ENCODE results near the gene GADD45GIP1. TPM values are rescaled to one million over a fixed set of nuclear protein-coding genes. Genes with fewer than 3 reads are reported as not detected.

GADD45GIP1 gene
- total RNA-seq, 4 donors from 2014 or later = 25.3 to 48.8 (median 31.7) TPM

DNA sequence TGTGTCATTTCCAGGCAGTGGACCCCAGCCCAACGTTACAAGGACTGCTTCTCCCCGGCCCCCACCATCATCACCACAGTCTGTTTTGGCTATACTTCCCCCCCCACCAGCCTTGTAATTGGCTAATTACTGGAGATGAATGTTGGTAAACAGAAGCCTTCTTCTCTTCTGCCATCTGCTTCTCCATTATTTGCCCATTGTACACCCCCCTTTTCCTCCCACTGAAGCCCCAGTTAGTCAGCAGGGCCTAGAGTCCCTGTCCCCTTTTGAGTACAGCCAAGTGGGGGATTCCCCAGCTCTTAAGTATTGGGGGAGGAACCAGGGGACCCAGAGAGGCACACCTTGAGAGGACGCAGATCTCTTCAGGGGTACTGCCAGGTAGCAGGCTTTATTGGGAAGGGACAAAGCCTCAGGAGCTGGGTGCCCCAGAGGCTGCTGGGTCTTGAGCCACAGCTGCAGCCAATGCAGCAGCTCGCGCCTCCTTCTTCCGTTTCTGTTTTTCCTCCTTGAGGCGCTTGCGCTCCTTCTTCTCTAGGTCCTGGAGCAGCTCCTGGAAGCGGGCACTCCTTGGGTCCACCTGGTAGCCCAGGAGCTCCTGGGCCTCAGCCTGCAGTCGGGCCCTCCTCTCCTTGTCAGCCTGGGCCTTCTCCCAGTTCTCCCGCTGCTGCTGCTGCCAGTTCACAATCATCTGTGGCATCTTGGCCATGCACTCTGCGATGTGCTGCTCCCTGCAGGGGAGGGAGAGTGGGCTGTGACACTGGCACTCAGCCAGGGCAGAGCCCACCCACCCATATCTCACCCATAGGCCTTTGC, 3.0 kb downstream of the GADD45GIP1 start:
- TF ChIP-seq, protein P1, sequence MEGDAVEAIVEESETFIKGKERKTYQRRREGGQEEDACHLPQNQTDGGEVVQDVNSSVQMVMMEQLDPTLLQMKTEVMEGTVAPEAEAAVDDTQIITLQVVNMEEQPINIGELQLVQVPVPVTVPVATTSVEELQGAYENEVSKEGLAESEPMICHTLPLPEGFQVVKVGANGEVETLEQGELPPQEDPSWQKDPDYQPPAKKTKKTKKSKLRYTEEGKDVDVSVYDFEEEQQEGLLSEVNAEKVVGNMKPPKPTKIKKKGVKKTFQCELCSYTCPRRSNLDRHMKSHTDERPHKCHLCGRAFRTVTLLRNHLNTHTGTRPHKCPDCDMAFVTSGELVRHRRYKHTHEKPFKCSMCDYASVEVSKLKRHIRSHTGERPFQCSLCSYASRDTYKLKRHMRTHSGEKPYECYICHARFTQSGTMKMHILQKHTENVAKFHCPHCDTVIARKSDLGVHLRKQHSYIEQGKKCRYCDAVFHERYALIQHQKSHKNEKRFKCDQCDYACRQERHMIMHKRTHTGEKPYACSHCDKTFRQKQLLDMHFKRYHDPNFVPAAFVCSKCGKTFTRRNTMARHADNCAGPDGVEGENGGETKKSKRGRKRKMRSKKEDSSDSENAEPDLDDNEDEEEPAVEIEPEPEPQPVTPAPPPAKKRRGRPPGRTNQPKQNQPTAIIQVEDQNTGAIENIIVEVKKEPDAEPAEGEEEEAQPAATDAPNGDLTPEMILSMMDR (IDR thresholded peaks at IDR 0.05; ENCODE audit: low read depth) = no peak

DNA sequence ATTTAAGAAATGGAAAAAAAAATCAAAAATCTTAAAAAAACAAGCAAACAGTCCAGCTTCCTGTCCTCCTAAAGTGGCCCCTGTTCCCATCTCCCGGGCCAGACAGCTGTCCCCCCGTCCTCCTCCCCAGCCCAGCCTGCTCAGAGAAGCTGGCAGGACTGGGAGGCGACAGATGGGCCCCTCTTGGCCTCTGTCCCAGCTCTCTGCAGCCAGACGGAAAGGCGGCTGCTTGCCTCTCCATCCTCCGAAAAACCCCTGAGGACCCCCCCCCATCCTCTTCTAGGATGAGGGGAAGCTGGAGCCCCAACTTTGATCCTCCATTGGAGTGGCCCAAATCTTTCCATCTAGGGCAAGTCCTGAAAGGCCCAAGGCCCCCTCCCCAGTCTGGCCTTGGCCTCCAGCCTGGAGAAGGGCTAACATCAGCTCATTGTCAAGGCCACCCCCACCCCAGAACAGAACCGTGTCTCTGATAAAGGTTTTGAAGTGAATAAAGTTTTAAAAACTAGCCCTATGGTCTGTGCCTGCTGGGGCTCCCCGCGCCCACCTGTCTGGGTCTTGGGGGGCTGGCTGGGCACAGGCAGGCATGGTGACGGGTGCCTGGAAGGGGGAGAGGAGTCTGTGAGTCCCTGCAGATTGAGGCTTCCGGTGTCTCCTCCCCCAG, 3.8 kb downstream of the GADD45GIP1 start:
- TF ChIP-seq, protein P1 (IDR thresholded peaks at IDR 0.05; ENCODE audit: low read depth) = no peak

DNA sequence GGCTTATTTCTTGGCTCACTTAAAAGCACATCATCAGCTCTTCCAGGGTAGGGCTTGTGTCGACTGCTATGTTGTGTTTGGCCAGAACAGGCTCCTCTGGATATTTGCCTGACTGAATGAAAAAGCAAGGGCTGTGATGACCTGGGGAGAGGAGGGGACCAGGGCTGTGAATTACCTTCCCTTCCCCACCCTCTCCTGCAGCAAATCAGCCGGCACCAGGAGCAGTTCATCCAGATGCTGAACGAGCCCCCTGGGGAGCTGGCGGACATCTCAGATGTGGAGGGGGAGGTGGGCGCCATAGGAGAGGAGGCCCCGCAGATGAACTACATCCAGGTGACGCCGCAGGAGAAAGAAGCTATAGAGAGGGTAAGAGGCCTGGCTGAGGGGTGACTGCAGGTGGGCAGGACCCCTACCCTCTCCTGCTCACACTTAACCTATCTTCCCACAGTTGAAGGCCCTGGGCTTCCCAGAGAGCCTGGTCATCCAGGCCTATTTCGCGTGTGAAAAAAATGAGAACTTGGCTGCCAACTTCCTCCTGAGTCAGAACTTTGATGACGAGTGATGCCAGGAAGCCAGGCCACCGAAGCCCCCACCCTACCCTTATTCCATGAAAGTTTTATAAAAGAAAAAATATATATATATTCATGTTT, 4.4 kb downstream of the GADD45GIP1 start:
- TF ChIP-seq, protein P1 (IDR thresholded peaks at IDR 0.05; ENCODE audit: low read depth) = no peak

DNA sequence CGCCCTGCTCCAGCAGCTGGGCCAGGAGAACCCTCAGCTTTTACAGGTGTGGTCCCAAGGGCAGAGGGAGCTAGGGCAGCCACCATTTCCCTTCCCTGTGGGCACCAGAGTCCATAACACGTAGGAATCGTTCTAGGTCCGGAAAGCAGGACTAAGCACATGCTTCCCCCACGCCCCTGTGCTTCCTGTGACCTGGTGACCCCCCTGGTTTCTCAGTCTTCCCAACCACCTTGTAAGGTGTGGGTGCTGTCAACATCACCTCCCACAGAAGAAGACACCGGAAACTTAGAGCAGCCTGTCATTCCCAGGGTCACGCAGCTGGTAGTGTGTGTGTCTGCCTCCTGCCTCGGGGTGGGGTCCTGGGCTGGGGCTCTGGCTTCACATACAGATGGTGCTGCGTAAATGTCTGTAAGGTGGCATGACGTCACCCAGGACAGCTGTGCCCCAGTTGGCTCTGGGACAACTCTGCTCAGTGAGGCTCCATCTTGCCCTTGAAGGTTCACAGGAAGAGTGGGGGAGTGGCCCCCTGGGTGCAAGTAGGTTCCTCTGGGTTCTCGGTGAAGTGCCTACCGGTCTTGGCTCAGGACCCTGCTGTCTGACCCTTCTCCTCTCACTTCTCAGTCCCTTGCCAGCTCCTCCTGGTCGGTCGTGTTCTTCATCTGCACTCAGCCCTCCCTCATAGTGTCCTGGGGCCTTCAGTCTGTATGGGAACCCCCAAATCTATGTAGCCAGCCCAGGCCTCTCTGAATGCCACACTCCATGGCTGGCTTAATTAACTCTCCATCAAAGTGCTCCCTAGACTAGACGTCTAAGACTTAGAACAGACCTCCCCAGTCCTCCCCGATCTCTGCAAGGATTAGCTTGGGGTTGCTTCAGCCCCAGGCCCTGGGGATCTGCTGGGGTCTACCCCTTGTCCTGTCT, 7.4 kb downstream of the GADD45GIP1 start:
- TF ChIP-seq, protein P1 (IDR thresholded peaks at IDR 0.05; ENCODE audit: low read depth) = no peak

DNA sequence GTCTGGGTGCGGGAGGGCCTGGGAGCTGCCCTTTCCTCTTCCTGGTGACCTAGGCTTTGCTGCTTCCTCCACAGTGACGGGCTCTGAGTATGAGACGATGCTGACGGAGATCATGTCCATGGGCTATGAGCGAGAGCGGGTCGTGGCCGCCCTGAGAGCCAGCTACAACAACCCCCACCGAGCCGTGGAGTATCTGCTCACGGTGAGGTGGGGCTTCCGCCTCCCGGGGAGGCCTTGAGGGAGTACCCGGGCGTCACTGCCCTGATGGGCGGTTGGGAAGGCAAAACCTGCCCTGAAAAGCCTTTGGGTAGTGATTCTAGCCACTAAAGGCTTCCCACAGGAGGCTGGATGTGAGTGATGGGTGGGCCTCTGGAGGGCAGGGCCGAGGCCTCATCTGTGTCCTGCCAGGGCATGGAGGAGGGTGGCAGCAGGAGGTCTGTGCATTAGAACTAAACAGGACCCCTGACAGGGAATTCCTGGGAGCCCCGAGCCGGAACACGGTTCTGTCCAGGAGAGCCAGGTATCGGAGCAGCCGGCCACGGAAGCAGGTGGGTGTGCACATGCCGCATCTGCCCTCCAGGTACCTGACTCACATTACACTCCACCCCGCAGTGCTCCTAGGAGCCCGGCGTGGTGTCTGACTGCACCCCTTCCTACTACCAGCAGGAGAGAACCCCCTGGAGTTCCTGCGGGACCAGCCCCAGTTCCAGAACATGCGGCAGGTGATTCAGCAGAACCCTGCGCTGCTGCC, 8.2 kb downstream of the GADD45GIP1 start:
- TF ChIP-seq, protein P1 (IDR thresholded peaks at IDR 0.05; ENCODE audit: low read depth) = no peak

DNA sequence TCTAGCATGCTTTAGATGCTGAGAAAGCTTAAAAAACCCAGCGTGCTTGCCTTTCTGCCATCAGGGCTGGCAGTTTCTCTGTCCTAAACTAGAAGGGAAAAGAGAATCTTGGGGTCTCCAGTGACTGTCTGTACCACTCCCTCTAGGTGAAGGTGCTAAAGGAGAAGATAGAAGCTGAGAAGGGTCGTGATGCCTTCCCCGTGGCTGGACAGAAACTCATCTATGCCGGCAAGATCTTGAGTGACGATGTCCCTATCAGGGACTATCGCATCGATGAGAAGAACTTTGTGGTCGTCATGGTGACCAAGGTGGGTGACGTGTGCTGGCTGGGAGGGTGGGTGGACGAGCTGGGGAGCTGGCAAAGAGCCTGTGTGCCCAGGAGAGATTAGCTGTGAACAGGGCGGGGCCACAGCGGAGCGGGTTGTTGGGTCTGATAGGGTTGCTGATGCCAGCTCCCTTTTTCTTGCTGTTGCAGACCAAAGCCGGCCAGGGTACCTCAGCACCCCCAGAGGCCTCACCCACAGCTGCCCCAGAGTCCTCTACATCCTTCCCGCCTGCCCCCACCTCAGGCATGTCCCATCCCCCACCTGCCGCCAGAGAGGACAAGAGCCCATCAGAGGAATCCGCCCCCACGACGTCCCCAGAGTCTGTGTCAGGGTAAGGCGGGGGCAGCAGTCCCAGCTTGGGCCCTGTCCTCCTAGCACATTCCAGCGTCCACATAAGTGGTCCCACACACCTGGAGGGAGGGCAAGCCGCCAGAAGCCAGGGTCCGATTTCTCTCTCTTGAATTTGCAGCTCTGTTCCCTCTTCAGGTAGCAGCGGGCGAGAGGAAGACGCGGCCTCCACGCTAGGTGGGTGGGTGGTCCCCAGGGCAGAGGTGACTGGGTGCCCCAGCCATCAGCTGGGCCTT, 9.1 kb downstream of the GADD45GIP1 start:
- TF ChIP-seq, protein P1 (IDR thresholded peaks at IDR 0.05; ENCODE audit: low read depth) = no peak
